ENCODE data around the gene CMIP. TPM values are rescaled to one million over a fixed set of nuclear protein-coding genes. Genes with fewer than 3 reads are reported as not detected.

CMIP gene
- polyA plus RNA-seq, 1 experiment, result 2.7 TPM

GRCh38 chr16:81429045-81429521, 15.5 kb upstream of the CMIP start:
- ChIA-PET POLR2A (no interaction called here), CTCF (interaction anchor here (0.7 to 1.7 kb wide), 4 partner anchors 22 to 268 kb away, joined by 3 to 11 read pairs (median 4); no protein-coding TSS in a partner anchor)
- no peaks in the 10 kb centered on the region for H3K9me3 ChIP-seq (ENCODE audit: control insufficient read depth, insufficient read depth, low read length)
- TF ChIP-seq CTCF (IDR thresholded peaks at IDR 0.05; ENCODE audit: low read depth, low read length), result peak; percentile 68
- no peak overlapping the region for H3K27ac ChIP-seq (ENCODE audit: low read depth, low read length)
- H3K4me3 ChIP-seq (ENCODE audit: low read depth, low read length), result no peak overlapping the region
- no peaks in the 10 kb centered on the region for H3K27me3 ChIP-seq (ENCODE audit: control insufficient read depth, insufficient read depth, low read length)
- DNase-seq (ENCODE audit: low read depth, low spot score), result no peak

- DNase-seq (ENCODE audit: low read depth, low spot score), result peak; percentile 20
- CTCF ChIA-PET, result no interaction called here
- POLR2A ChIA-PET, result no interaction called here
- Histone ChIP-seq H3K27ac (ENCODE audit: low read depth, low read length) (peak overlapping the region; percentile 68), H3K9me3 (ENCODE audit: control insufficient read depth, insufficient read depth, low read length) (no peaks in the 10 kb centered on the region), H3K4me3 (ENCODE audit: low read depth, low read length) (no peak overlapping the region), H3K27me3 (ENCODE audit: control insufficient read depth, insufficient read depth, low read length) (no peaks in the 10 kb centered on the region)
- no peak for TF ChIP-seq CTCF (IDR thresholded peaks at IDR 0.05; ENCODE audit: low read depth, low read length)
Measured at GRCh38 chr16:81431554-81432353, 12.9 kb upstream of the CMIP start.

GRCh38 chr16:81432937-81433557, 11.6 kb upstream of the CMIP start:
- ChIA-PET POLR2A (interaction anchor here (0.7 kb wide), 2 partner anchors 38 to 228 kb away, joined by 3 read pairs; no protein-coding TSS in a partner anchor), CTCF (no interaction called here)
- no peak for TF ChIP-seq CTCF (IDR thresholded peaks at IDR 0.05; ENCODE audit: low read depth, low read length)
- no peaks in the 10 kb centered on the region for H3K9me3 ChIP-seq (ENCODE audit: control insufficient read depth, insufficient read depth, low read length)
- no peak overlapping the region for H3K4me3 ChIP-seq (ENCODE audit: low read depth, low read length)
- no peak overlapping the region for H3K27ac ChIP-seq (ENCODE audit: low read depth, low read length)
- DNase-seq (ENCODE audit: low read depth, low spot score), result no peak
- H3K27me3 ChIP-seq (ENCODE audit: control insufficient read depth, insufficient read depth, low read length), result peaks cover 2% of the 10 kb centered on the region

GRCh38 chr16:81435103-81435502, 9.5 kb upstream of the CMIP start:
- no peaks in the 10 kb centered on the region for H3K9me3 ChIP-seq (ENCODE audit: control insufficient read depth, insufficient read depth, low read length)
- DNase-seq (ENCODE audit: low read depth, low spot score), result no peak
- no peak for TF ChIP-seq CTCF (IDR thresholded peaks at IDR 0.05; ENCODE audit: low read depth, low read length)
- peak overlapping the region; percentile 21 for H3K27ac ChIP-seq (ENCODE audit: low read depth, low read length)
- ChIA-PET CTCF (interaction anchor here (1.4 kb wide), 1 partner anchor 68 kb away, joined by 4 read pairs; no protein-coding TSS in a partner anchor), POLR2A (no interaction called here)
- H3K27me3 ChIP-seq (ENCODE audit: control insufficient read depth, insufficient read depth, low read length), result peaks cover 14% of the 10 kb centered on the region
- H3K4me3 ChIP-seq (ENCODE audit: low read depth, low read length), result no peak overlapping the region

GRCh38 chr16:81435567-81435966, 9.0 kb upstream of the CMIP start:
- POLR2A ChIA-PET, result no interaction called here
- no peaks in the 10 kb centered on the region for H3K9me3 ChIP-seq (ENCODE audit: control insufficient read depth, insufficient read depth, low read length)
- no peak overlapping the region for H3K4me3 ChIP-seq (ENCODE audit: low read depth, low read length)
- CTCF ChIA-PET, result interaction anchor here (1.4 kb wide), 1 partner anchor 68 kb away, joined by 4 read pairs; no protein-coding TSS in a partner anchor
- peaks cover 18% of the 10 kb centered on the region for H3K27me3 ChIP-seq (ENCODE audit: control insufficient read depth, insufficient read depth, low read length)
- no peak overlapping the region for H3K27ac ChIP-seq (ENCODE audit: low read depth, low read length)
- TF ChIP-seq CTCF (IDR thresholded peaks at IDR 0.05; ENCODE audit: low read depth, low read length), result no peak
- DNase-seq (ENCODE audit: low read depth, low spot score), result no peak
